ENCODE results near the gene PPL.

- TF ChIP-seq CTCF (IDR thresholded peaks at IDR 0.05): no peak
- no peak for TF ChIP-seq POLR2A (IDR thresholded peaks at IDR 0.05)
These were observed 21.7 kb downstream of the PPL start for GRCh38 chr16:4915226-4915761.

Measured in right lobe of liver (tissue), 4 donors.